ENCODE measurements around the gene TRAF4.
"Not testable (repeated sequence)": the region's sequence is repeated elsewhere in the genome, so short reads cannot be mapped to it uniquely, and the experiment has no call there.

The TRAF4 gene

GRCh38 chr17:28729950-28730330 lies 13.9 kb upstream of the TRAF4 start:
- Histone ChIP-seq H3K27me3 (ENCODE audit: control insufficient read depth in 2 of 2, insufficient read depth in 2 of 2, low read length in 2 of 2) (no peaks in the 10 kb centered on the region), H3K27ac (ENCODE audit: low read depth in 2 of 2, low read length in 2 of 2) (peak overlapping the region; percentile 99), H3K4me3 (ENCODE audit: low read length in 2 of 2) (peak overlapping the region; percentile 55 to 91), H3K4me1 (ENCODE audit: control insufficient read depth in 2 of 2, insufficient read depth in 2 of 2, low read length in 2 of 2) (peaks cover 25 to 31% of the 10 kb centered on the region in 2 donors), H3K9ac (ENCODE audit: low read depth in 1 of 2, low read length in 2 of 2) (peak overlapping the region in 1 of 2 donors; percentile 59), H3K36me3 (ENCODE audit: control insufficient read depth in 2 of 2, insufficient read depth in 2 of 2, low read length in 2 of 2) (peaks cover 0 to 2% of the 10 kb centered on the region in 2 donors), H3K9me3 (ENCODE audit: control insufficient read depth in 2 of 2, low read length in 2 of 2) (no peaks in the 10 kb centered on the region)

DNA sequence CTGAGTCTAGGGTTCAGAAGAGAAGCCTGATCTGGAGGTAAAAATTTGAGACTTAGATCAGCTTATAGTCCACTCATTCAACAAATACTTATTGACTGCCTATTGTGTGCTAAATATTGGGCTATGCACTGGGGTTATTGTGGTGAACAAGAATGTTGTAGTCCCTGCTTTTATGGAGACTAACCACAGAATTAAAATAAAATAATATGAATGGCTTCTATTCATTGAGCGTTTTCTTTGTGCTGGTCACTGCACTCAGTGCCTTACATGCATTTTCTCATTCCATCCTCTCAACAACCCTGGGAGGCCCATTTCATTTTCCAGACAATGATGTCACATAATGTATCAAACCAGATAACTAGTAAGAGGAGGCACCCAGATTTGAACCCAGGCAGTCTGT lies 10.5 kb upstream of the TRAF4 start:
- Histone ChIP-seq H3K27ac (ENCODE audit: low read depth in 2 of 2, low read length in 2 of 2) (no peak overlapping the region), H3K4me1 (ENCODE audit: control insufficient read depth in 2 of 2, insufficient read depth in 2 of 2, low read length in 2 of 2) (peaks cover 7 to 12% of the 10 kb centered on the region in 2 donors), H3K9ac (ENCODE audit: low read depth in 1 of 2, low read length in 2 of 2) (no peak overlapping the region), H3K9me3 (ENCODE audit: control insufficient read depth in 2 of 2, low read length in 2 of 2) (no peaks in the 10 kb centered on the region), H3K4me3 (ENCODE audit: low read length in 2 of 2) (no peak overlapping the region), H3K36me3 (ENCODE audit: control insufficient read depth in 2 of 2, insufficient read depth in 2 of 2, low read length in 2 of 2) (no peaks in the 10 kb centered on the region), H3K27me3 (ENCODE audit: control insufficient read depth in 2 of 2, insufficient read depth in 2 of 2, low read length in 2 of 2) (no peaks in the 10 kb centered on the region)

GRCh38 chr17:28734712-28735241 lies 9.0 kb upstream of the TRAF4 start:
- Histone ChIP-seq H3K4me1 (ENCODE audit: control insufficient read depth in 2 of 2, insufficient read depth in 2 of 2, low read length in 2 of 2) (peaks cover 6 to 8% of the 10 kb centered on the region in 2 donors), H3K27ac (ENCODE audit: low read depth in 2 of 2, low read length in 2 of 2) (no peak overlapping the region), H3K9ac (ENCODE audit: low read depth in 1 of 2, low read length in 2 of 2) (no peak overlapping the region), H3K36me3 (ENCODE audit: control insufficient read depth in 2 of 2, insufficient read depth in 2 of 2, low read length in 2 of 2) (no peaks in the 10 kb centered on the region), H3K27me3 (ENCODE audit: control insufficient read depth in 2 of 2, insufficient read depth in 2 of 2, low read length in 2 of 2) (no peaks in the 10 kb centered on the region), H3K9me3 (ENCODE audit: control insufficient read depth in 2 of 2, low read length in 2 of 2) (no peaks in the 10 kb centered on the region), H3K4me3 (ENCODE audit: low read length in 2 of 2) (no peak overlapping the region)

DNA sequence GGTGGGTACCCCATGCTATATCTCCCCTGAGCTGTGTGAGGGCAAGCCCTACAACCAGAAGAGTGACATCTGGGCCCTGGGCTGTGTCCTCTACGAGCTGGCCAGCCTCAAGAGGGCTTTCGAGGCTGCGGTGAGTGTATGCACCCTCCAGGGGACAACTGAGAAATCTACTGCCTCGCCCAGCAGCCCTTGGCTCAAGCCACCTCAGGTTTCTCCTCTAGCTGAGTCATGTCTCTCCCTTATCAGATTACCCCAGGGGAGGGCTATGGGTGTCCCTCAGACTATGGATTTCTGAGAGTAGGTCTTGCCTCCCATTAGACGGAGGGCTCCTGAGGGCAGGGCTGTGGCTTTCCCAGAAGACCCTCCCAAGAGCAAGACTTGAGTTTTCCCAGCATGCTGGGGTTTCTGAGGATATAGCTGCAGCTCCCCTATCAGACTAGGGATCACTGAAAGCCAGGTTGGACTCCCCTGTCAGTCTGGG lies 8.5 kb upstream of the TRAF4 start:
- Histone ChIP-seq H3K4me3 (ENCODE audit: low read length in 2 of 2) (no peak overlapping the region), H3K9me3 (ENCODE audit: control insufficient read depth in 2 of 2, low read length in 2 of 2) (no peaks in the 10 kb centered on the region), H3K9ac (ENCODE audit: low read depth in 1 of 2, low read length in 2 of 2) (no peak overlapping the region), H3K4me1 (ENCODE audit: control insufficient read depth in 2 of 2, insufficient read depth in 2 of 2, low read length in 2 of 2) (peaks cover 6 to 9% of the 10 kb centered on the region in 2 donors), H3K36me3 (ENCODE audit: control insufficient read depth in 2 of 2, insufficient read depth in 2 of 2, low read length in 2 of 2) (no peaks in the 10 kb centered on the region), H3K27me3 (ENCODE audit: control insufficient read depth in 2 of 2, insufficient read depth in 2 of 2, low read length in 2 of 2) (no peaks in the 10 kb centered on the region), H3K27ac (ENCODE audit: low read depth in 2 of 2, low read length in 2 of 2) (no peak overlapping the region)

DNA sequence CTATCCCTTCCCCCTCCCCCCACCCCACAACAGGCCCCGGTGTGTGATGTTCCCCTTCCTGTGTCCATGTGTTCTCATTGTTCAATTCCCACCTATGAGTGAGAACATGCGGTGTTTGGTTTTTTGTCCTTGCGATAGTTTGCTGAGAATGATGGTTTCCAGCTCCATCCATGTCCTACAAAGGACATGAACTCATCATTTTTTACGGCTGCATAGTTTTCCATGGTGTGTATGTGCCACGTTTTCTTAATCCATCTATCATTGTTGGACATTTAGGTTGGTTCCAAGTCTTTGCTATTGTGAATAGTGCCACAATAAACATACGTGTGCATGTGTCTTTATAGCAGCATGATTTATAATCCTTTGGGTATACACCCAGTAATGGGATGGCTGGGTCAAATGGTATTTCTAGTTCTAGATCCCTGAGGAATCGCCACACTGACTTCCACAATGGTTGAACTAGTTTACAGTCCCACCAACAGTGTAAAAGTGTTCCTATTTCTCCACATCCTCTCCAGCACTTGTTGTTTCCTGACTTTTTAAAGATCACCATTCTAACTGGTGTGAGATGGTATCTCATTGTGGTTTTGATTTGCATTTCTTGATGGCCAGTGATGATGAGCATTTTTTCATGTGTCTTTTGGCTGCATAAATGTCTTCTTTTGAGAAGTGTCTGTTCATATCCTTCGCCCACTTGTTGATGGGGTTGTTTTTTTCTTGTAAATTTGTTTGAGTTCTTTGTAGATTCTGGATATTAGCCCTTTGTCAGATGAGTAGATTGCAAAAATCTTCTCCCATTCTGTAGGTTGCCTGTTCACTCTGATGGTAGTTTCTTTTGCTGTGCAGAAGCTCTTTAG lies 7.7 kb upstream of the TRAF4 start:
- not testable (repeated sequence) for H3K36me3 ChIP-seq (ENCODE audit: control insufficient read depth in 2 of 2, insufficient read depth in 2 of 2, low read length in 2 of 2); H3K9ac ChIP-seq (ENCODE audit: low read depth in 1 of 2, low read length in 2 of 2); H3K9me3 ChIP-seq (ENCODE audit: control insufficient read depth in 2 of 2, low read length in 2 of 2); H3K27me3 ChIP-seq (ENCODE audit: control insufficient read depth in 2 of 2, insufficient read depth in 2 of 2, low read length in 2 of 2); H3K27ac ChIP-seq (ENCODE audit: low read depth in 2 of 2, low read length in 2 of 2); H3K4me3 ChIP-seq (ENCODE audit: low read length in 2 of 2)
- peaks cover 10 to 16% of the 10 kb centered on the region in 2 donors for H3K4me1 ChIP-seq (ENCODE audit: control insufficient read depth in 2 of 2, insufficient read depth in 2 of 2, low read length in 2 of 2)

- H3K4me1 ChIP-seq (ENCODE audit: control insufficient read depth in 2 of 2, insufficient read depth in 2 of 2, low read length in 2 of 2): peaks cover 19 to 24% of the 10 kb centered on the region in 2 donors
- no peak overlapping the region for H3K9ac ChIP-seq (ENCODE audit: low read depth in 1 of 2, low read length in 2 of 2)
- H3K27me3 ChIP-seq (ENCODE audit: control insufficient read depth in 2 of 2, insufficient read depth in 2 of 2, low read length in 2 of 2): no peaks in the 10 kb centered on the region
- H3K9me3 ChIP-seq (ENCODE audit: control insufficient read depth in 2 of 2, low read length in 2 of 2): no peaks in the 10 kb centered on the region
- H3K4me3 ChIP-seq (ENCODE audit: low read length in 2 of 2): no peak overlapping the region
- H3K36me3 ChIP-seq (ENCODE audit: control insufficient read depth in 2 of 2, insufficient read depth in 2 of 2, low read length in 2 of 2): no peaks in the 10 kb centered on the region
- H3K27ac ChIP-seq (ENCODE audit: low read depth in 2 of 2, low read length in 2 of 2): no peak overlapping the region
Observed at GRCh38 chr17:28737316-28737715, 6.5 kb upstream of the TRAF4 start.

- no peak overlapping the region for H3K9ac ChIP-seq (ENCODE audit: low read depth in 1 of 2, low read length in 2 of 2)
Observed at GRCh38 chr17:28737770-28738679, 5.8 kb upstream of the TRAF4 start.

DNA sequence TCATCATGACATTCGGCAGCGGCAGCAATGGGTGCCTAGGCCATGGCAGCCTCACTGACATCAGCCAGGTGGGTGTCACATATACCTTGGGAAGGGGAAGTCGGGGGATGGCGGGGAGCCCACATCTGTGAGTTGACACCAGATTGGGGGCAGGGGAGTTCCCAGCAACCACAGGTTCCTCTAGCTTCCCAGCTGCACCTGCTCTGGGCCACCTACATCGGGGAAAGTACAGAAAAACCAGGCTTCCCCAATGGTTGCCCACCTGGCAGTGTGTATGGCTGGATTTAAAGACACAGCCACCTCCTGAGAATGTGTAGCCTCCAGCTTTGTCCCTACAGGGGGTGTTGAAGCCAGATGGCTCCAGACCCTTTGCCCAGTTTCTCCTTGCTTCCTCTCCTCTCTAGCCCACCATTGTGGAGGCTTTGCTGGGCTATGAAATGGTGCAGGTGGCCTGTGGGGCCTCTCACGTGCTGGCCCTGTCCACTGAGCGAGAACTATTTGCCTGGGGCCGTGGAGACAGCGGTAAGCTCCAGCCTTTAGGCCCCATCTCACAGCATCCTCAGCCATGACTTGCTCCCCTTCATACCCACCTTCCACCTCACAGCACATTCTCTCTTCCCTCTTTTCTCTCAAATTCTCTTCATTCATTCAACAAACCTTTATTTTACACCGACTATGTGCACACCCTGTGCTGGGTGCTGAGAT lies 5.0 kb upstream of the TRAF4 start:
- Histone ChIP-seq H3K4me3 (ENCODE audit: low read length in 2 of 2) (no peak overlapping the region), H3K9me3 (ENCODE audit: control insufficient read depth in 2 of 2, low read length in 2 of 2) (no peaks in the 10 kb centered on the region), H3K4me1 (ENCODE audit: control insufficient read depth in 2 of 2, insufficient read depth in 2 of 2, low read length in 2 of 2) (peaks cover 29 to 37% of the 10 kb centered on the region in 2 donors), H3K27me3 (ENCODE audit: control insufficient read depth in 2 of 2, insufficient read depth in 2 of 2, low read length in 2 of 2) (no peaks in the 10 kb centered on the region), H3K36me3 (ENCODE audit: control insufficient read depth in 2 of 2, insufficient read depth in 2 of 2, low read length in 2 of 2) (no peaks in the 10 kb centered on the region), H3K27ac (ENCODE audit: low read depth in 2 of 2, low read length in 2 of 2) (peak overlapping the region in 1 of 2 donors; percentile 23), H3K9ac (ENCODE audit: low read depth in 1 of 2, low read length in 2 of 2) (no peak overlapping the region)

More at GRCh38 chr17:28737770-28738679, 5.8 kb upstream of the TRAF4 start:
- H3K27me3 ChIP-seq (ENCODE audit: control insufficient read depth in 2 of 2, insufficient read depth in 2 of 2, low read length in 2 of 2): no peaks in the 10 kb centered on the region
- no peaks in the 10 kb centered on the region for H3K9me3 ChIP-seq (ENCODE audit: control insufficient read depth in 2 of 2, low read length in 2 of 2)
- H3K4me1 ChIP-seq (ENCODE audit: control insufficient read depth in 2 of 2, insufficient read depth in 2 of 2, low read length in 2 of 2): peaks cover 25 to 32% of the 10 kb centered on the region in 2 donors
- H3K27ac ChIP-seq (ENCODE audit: low read depth in 2 of 2, low read length in 2 of 2): no peak overlapping the region
- no peaks in the 10 kb centered on the region for H3K36me3 ChIP-seq (ENCODE audit: control insufficient read depth in 2 of 2, insufficient read depth in 2 of 2, low read length in 2 of 2)
- H3K4me3 ChIP-seq (ENCODE audit: low read length in 2 of 2): no peak overlapping the region

GRCh38 chr17:28740406-28741357 lies 3.1 kb upstream of the TRAF4 start:
- Histone ChIP-seq H3K27me3 (ENCODE audit: control insufficient read depth in 2 of 2, insufficient read depth in 2 of 2, low read length in 2 of 2) (no peaks in the 10 kb centered on the region), H3K4me1 (ENCODE audit: control insufficient read depth in 2 of 2, insufficient read depth in 2 of 2, low read length in 2 of 2) (peaks cover 39% of the 10 kb centered on the region in 2 donors), H3K9me3 (ENCODE audit: control insufficient read depth in 2 of 2, low read length in 2 of 2) (no peaks in the 10 kb centered on the region), H3K36me3 (ENCODE audit: control insufficient read depth in 2 of 2, insufficient read depth in 2 of 2, low read length in 2 of 2) (no peaks in the 10 kb centered on the region), H3K27ac (ENCODE audit: low read depth in 2 of 2, low read length in 2 of 2) (peak overlapping the region in 1 of 2 donors; percentile 23), H3K4me3 (ENCODE audit: low read length in 2 of 2) (no peak overlapping the region), H3K9ac (ENCODE audit: low read depth in 1 of 2, low read length in 2 of 2) (no peak overlapping the region)

All from mucosa of rectum (tissue), 2 donors.